ENCODE results near the gene ZNF407.

DNA sequence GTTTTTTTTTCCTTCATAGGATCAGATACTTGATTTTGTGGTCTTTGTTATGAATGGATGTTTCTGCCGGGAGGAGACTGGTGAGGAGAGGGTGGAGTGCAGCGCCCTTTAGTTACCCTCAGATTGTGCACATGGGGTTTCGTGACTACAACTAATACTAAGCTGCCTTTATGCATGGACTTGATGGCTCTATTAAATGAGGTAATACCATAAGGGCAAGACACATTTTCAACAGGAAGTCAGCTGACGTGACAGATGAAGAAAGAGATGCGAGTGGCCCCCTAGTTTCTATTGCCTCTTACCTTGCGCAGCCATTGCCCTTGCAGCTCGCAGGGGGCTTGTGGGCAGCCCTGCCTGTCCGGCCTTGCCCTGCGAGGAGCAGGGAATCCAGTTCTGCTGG is 24.4 kb downstream of the ZNF407 start:
- no peak for TF ChIP-seq ZNF274 (IDR thresholded peaks at IDR 0.05; ENCODE audit: low read depth, low read length)
- no peak for TF ChIP-seq SUZ12 (IDR thresholded peaks at IDR 0.05; ENCODE audit: extremely low read depth, insufficient read depth, insufficient read length)
- no peak for TF ChIP-seq YY1 (IDR thresholded peaks at IDR 0.05; ENCODE audit: insufficient read depth, insufficient read length)

Data from NT2/D1 (cell line).